ENCODE results near the gene AQP3. TPM values are rescaled to one million over a fixed set of nuclear protein-coding genes. Genes with fewer than 3 reads are reported as not detected.
"Not testable (repeated sequence)": the region's sequence is repeated elsewhere in the genome, so short reads cannot be mapped to it uniquely, and the experiment has no call there.

AQP3 gene
- polyA plus RNA-seq, 2 of the 4 experiments (the other 2 are of a cell fraction) = 6.2 to 18.8 TPM

DNA sequence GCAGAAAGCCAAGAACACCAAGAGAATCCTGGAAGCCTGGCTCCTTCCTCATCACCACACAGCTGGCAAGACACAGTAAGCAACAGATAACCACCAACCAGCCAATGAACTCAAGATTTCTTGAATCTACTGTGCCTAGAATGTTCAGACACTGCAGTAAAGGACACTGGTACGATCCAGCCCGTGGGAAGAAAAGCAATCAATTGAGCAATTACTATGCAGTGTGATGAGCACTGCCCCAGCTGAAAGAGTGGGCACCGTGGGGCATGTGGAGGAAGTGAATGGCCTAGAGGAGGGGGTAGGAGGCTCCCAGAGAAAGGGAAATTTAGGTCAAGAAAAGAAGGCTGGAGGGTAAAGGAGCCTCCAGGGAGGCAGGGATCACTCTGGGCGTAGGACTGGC, 49.6 kb downstream of the AQP3 start:
- H3K27ac ChIP-seq; ATAC-seq; FAIRE-seq; POLR2A ChIA-PET; H3K4me3 ChIP-seq; DNase-seq (ENCODE audit: low read depth in 1 of 2, low spot score in 1 of 2); H3K9me3 ChIP-seq; H3K4me2 ChIP-seq: not testable (repeated sequence)
- H3K4me1 ChIP-seq = peaks cover 11% of the 10 kb centered on the region
- CTCF ChIA-PET = interaction anchor here (0.9 to 9.8 kb wide), 3 partner anchors 17 to 69 kb away, joined by 3 to 299 read pairs (median 87); partner anchors contain the start of gene NOL6
- 63% methylated on average over 3 of the region's 4 CpGs for WGBS (ENCODE audit: missing lambda C conversion rate)

GRCh38 chr9:33395159-33395879, 52.1 kb downstream of the AQP3 start:
- CTCF ChIA-PET = interaction anchor here (0.8 to 3.4 kb wide), 5 partner anchors 8 to 21 kb away, joined by 3 to 24 read pairs (median 4); no protein-coding TSS in a partner anchor
- POLR2A ChIA-PET, H3K4me3 ChIP-seq, FAIRE-seq, H3K9me3 ChIP-seq: not testable (repeated sequence)
- Histone ChIP-seq H3K4me1 (peaks cover 32% of the 10 kb centered on the region), H3K4me2 (peak overlapping the region; percentile 64), H3K27ac (peak overlapping the region; percentile 38 to 68; a peak in 3 of 6 replicates)
- TF ChIP-seq MAFK (IDR thresholded peaks at IDR 0.05; ENCODE audit: partially characterized antibody) = peak; percentile 82
- DNase-seq (ENCODE audit: low read depth in 1 of 2, low spot score in 1 of 2) (peak in 1 of 2 experiments; percentile 65), ATAC-seq (0 out of 6 replicates have a peak, but pooled peaks of 1 of the 2 experiments have one; percentile 50)
- WGBS (ENCODE audit: missing lambda C conversion rate) = 43% methylated on average over 12 of the region's 15 CpGs

DNA sequence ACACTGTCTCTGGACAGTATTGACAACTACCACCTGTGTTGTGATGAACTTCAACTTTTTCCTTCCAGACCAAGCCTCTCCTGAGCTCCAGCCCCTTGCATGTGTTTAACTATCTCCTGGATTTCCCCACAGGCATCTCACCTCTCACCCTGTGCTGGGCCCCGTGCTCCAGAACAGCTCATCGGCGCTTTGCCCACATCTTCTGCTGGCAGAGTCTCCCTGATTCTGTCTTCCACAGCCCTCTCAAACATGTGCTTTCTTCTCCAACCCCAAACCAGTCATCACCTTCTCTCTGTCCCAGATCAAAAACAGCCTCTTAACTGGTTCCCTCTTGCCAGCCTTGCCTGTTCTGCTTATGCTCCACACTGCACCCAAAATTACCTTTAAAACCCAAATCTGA, 53.4 kb downstream of the AQP3 start:
- DNase-seq (ENCODE audit: low read depth in 1 of 2, low spot score in 1 of 2); ATAC-seq; POLR2A ChIA-PET; FAIRE-seq; H3K4me3 ChIP-seq; H3K27ac ChIP-seq; H3K4me2 ChIP-seq; H3K9me3 ChIP-seq: not testable (repeated sequence)
- WGBS (ENCODE audit: missing lambda C conversion rate) = 84% methylated on average over 3 of the region's 3 CpGs
- H3K4me1 ChIP-seq = peaks cover 32% of the 10 kb centered on the region
- CTCF ChIA-PET = interaction anchor here (1.9 to 3.4 kb wide), 2 partner anchors 10 to 18 kb away, joined by 11 to 24 read pairs; no protein-coding TSS in a partner anchor

DNA sequence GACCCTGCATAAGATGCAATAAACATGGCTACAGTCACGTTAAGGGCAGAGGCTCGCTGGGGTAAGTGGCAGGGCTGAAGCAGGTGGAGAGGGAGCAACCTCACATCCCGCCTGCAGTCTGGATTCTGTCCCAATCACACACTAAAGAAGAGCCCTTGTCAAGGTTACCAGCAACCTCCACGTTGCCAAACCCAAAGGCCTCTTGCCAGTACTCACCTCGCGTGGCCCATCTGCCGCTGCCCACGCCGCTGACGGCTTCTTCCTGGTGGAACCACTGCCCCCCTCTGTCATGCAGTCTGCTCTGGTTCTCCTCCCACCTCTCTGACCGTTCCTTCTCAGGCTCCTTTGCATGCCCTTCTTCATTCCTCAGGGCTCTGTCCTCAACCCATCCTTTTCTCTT, 53.8 kb downstream of the AQP3 start:
- no peak for ATAC-seq
- peaks cover 32% of the 10 kb centered on the region for H3K4me1 ChIP-seq
- FAIRE-seq = no peak
- no peaks in the 10 kb centered on the region for H3K9me3 ChIP-seq
- no peak for DNase-seq (ENCODE audit: low read depth in 1 of 2, low spot score in 1 of 2)
- 92% methylated on average over 11 of the region's 11 CpGs for WGBS (ENCODE audit: missing lambda C conversion rate)
- no peak overlapping the region; a peak in 1 of 6 replicates for H3K27ac ChIP-seq
- TF ChIP-seq KDM1A (IDR thresholded peaks at IDR 0.05; ENCODE audit: low read depth) (no peak), FOXS1 (CRISPR knock-in tag; IDR thresholded peaks at IDR 0.05) (no peak), KDM5A (IDR thresholded peaks at IDR 0.05) (no peak), ZC3H11A (IDR thresholded peaks at IDR 0.05) (no peak), CHD2 (IDR thresholded peaks at IDR 0.05; ENCODE audit: low read length, partially characterized antibody) (no peak), RNF2 (IDR thresholded peaks at IDR 0.05; ENCODE audit: borderline replicate concordance, low read depth) (no peak)
- TF ChIP-seq, protein P1, sequence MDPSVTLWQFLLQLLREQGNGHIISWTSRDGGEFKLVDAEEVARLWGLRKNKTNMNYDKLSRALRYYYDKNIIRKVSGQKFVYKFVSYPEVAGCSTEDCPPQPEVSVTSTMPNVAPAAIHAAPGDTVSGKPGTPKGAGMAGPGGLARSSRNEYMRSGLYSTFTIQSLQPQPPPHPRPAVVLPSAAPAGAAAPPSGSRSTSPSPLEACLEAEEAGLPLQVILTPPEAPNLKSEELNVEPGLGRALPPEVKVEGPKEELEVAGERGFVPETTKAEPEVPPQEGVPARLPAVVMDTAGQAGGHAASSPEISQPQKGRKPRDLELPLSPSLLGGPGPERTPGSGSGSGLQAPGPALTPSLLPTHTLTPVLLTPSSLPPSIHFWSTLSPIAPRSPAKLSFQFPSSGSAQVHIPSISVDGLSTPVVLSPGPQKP (IDR thresholded peaks at IDR 0.05; ENCODE audit: low read depth, low read length) = no peak
- CTCF ChIA-PET = interaction anchor here (0.9 to 3.4 kb wide), 5 partner anchors 10 to 106 kb away, joined by 4 to 24 read pairs (median 5); partner anchors contain the start of gene AQP7
- POLR2A ChIA-PET = no interaction called here
- no peak overlapping the region for H3K4me2 ChIP-seq
- H3K4me3 ChIP-seq = no peak overlapping the region

DNA sequence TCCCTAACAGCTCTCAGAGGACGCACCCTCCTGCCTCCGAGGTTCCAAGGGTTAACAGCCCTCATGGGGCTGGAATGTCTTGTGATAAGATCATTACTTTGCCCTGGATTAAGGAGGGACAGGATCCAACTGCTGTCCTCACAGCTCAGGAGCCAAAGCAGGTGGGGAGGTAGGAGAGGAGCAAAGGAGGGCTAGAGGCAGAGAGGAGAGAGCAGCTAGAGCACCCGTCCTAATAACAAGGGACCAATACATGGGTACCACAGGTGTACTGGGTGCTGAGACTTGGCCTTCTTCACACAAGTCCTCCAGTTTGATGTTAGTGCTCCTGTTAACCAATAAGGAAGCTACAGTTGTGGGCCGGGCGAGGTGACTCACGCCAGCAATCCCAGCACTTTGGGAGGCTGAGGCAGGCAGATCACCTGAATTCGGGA, 54.8 kb downstream of the AQP3 start:
- DNase-seq (ENCODE audit: low read depth in 1 of 2, low spot score in 1 of 2); POLR2A ChIA-PET; FAIRE-seq; H3K4me3 ChIP-seq; ATAC-seq; H3K9me3 ChIP-seq; H3K4me2 ChIP-seq: not testable (repeated sequence)
- 0 out of 6 replicates have a peak overlapping the region, but pooled peaks of 1 of the 2 experiments have one; percentile 34 for H3K27ac ChIP-seq
- 80% methylated on average over 7 of the region's 7 CpGs for WGBS (ENCODE audit: missing lambda C conversion rate)
- CTCF ChIA-PET = interaction anchor here (0.7 to 3.4 kb wide), 10 partner anchors 10 to 164 kb away, joined by 3 to 24 read pairs (median 4); partner anchors contain the start of gene AQP7
- peaks cover 32% of the 10 kb centered on the region for H3K4me1 ChIP-seq

Small RNA genes within 50 kb of the gene (small RNA-seq; reads per million reads assigned to genes)
- gene AL356218.2 = 0 reads per million in 6 experiments
- 0 reads per million in 6 experiments for gene MIR6851

Other genes with a start within 250 kb of the AQP3 start
- 0.37 TPM in 1 of 2 replicates, not detected in the other for gene SPINK4, start 207.4 kb downstream of the AQP3 start, polyA plus RNA-seq (2011; rRNA removed)
- not detected in 3 replicates for gene SPINK4, start 207.4 kb downstream of the AQP3 start, polyA plus RNA-seq (2017; fragmentation: RNase III; extraction: RNeasy Plus Mini Kit Qiagen cat#74134 plus additional on column Dnase treatment)
- gene BAG1, start 182.9 kb downstream of the AQP3 start, polyA plus RNA-seq (2011; rRNA removed) = 51.9 and 86.9 TPM in 2 replicates
- gene BAG1, start 182.9 kb downstream of the AQP3 start, polyA plus RNA-seq (2017; fragmentation: RNase III; extraction: RNeasy Plus Mini Kit Qiagen cat#74134 plus additional on column Dnase treatment) = 62.4 to 73.0 TPM (median 64.3 TPM) in 3 replicates
- gene CHMP5, start 182.5 kb downstream of the AQP3 start, polyA plus RNA-seq (2011; rRNA removed) = 108 and 187 TPM in 2 replicates
- gene CHMP5, start 182.5 kb downstream of the AQP3 start, polyA plus RNA-seq (2017; fragmentation: RNase III; extraction: RNeasy Plus Mini Kit Qiagen cat#74134 plus additional on column Dnase treatment) = 99.8 to 119 TPM (median 108 TPM) in 3 replicates
- 41.1 and 41.2 TPM in 2 replicates for gene NFX1, start 157.1 kb downstream of the AQP3 start, polyA plus RNA-seq (2011; rRNA removed)
- gene NFX1, start 157.1 kb downstream of the AQP3 start, polyA plus RNA-seq (2017; fragmentation: RNase III; extraction: RNeasy Plus Mini Kit Qiagen cat#74134 plus additional on column Dnase treatment) = 23.6 to 25.0 TPM (median 24.8 TPM) in 3 replicates
- 1.1 and 1.2 TPM in 2 replicates for gene AQP7, start 45.0 kb downstream of the AQP3 start, polyA plus RNA-seq (2011; rRNA removed)
- gene AQP7, start 45.0 kb downstream of the AQP3 start, polyA plus RNA-seq (2017; fragmentation: RNase III; extraction: RNeasy Plus Mini Kit Qiagen cat#74134 plus additional on column Dnase treatment) = 0.39 to 0.69 TPM (median 0.61 TPM) in 3 replicates
- 49.5 and 56.6 TPM in 2 replicates for gene NOL6, start 26.3 kb upstream of the AQP3 start, polyA plus RNA-seq (2011; rRNA removed)
- 52.0 to 56.2 TPM (median 52.8 TPM) in 3 replicates for gene NOL6, start 26.3 kb upstream of the AQP3 start, polyA plus RNA-seq (2017; fragmentation: RNase III; extraction: RNeasy Plus Mini Kit Qiagen cat#74134 plus additional on column Dnase treatment)
- 11.3 and 12.6 TPM in 2 replicates for gene ANKRD18B, start 76.7 kb upstream of the AQP3 start, polyA plus RNA-seq (2011; rRNA removed)
- 4.2 to 5.6 TPM (median 4.6 TPM) in 3 replicates for gene ANKRD18B, start 76.7 kb upstream of the AQP3 start, polyA plus RNA-seq (2017; fragmentation: RNase III; extraction: RNeasy Plus Mini Kit Qiagen cat#74134 plus additional on column Dnase treatment)

Measured in A549 (cell line).